Parathyroid adenoma (tissue), 2 donors: ENCODE measurements around the gene DNM3.

Experiments
- H2AFZ ChIP-seq: fragments of 300-600 bp; sonication (generic); one replicate; pipeline ENCODE4 v1.7.0; 2017; ENCODE audit warnings: antibody characterized with exemption, mild to moderate bottlenecking
- H3K27ac ChIP-seq: fragments of 300-600 bp; sonication (generic); one replicate; pipeline ENCODE4 v1.7.0; 2017
- H3K27me3 ChIP-seq: fragments of 300-600 bp; sonication (generic); one replicate; pipeline ENCODE4 v1.7.0; 2017; ENCODE audit warnings: low read length; ENCODE audit not compliant: control insufficient read depth, insufficient read depth
- H3K36me3 ChIP-seq: fragments of 300-600 bp; sonication (generic); one replicate; pipeline ENCODE4 v1.7.0; 2017; ENCODE audit warnings: low read length; ENCODE audit not compliant: control insufficient read depth, insufficient read depth
- H3K4me1 ChIP-seq: fragments of 300-600 bp; sonication (generic); one replicate; pipeline ENCODE4 v1.7.0; 2017; ENCODE audit warnings: control low read depth
- H3K4me2 ChIP-seq: fragments of 300-600 bp; sonication (generic); one replicate; pipeline ENCODE4 v1.7.0; 2017; ENCODE audit warnings: low read length
- H3K4me3 ChIP-seq: fragments of 300-600 bp; sonication (generic); one replicate; pipeline ENCODE4 v1.7.0; 2017; ENCODE audit warnings: low read depth, low read length
- H3K79me2 ChIP-seq: fragments of 300-600 bp; sonication (generic); one replicate; pipeline ENCODE4 v1.7.0; 2017; ENCODE audit warnings: control low read depth
- H3K9ac ChIP-seq: fragments of 300-600 bp; sonication (generic); one replicate; pipeline ENCODE4 v1.7.0; 2017; ENCODE audit warnings: mild to moderate bottlenecking
- H3K9me3 ChIP-seq: fragments of 300-600 bp; sonication (generic); one replicate; pipeline ENCODE4 v1.7.0; 2017; ENCODE audit warnings: low read length; ENCODE audit not compliant: control insufficient read depth
- TF ChIP-seq, protein P1 (sequence below): fragments of 300-600 bp; sonication (generic); IDR thresholded peaks from one replicate; pipeline ENCODE4 v1.7.0; 2017; ENCODE audit warnings: antibody characterized with exemption, mild to moderate bottlenecking
- donor health status: primary hyperparathyroidism.

DNM3 gene

DNA sequence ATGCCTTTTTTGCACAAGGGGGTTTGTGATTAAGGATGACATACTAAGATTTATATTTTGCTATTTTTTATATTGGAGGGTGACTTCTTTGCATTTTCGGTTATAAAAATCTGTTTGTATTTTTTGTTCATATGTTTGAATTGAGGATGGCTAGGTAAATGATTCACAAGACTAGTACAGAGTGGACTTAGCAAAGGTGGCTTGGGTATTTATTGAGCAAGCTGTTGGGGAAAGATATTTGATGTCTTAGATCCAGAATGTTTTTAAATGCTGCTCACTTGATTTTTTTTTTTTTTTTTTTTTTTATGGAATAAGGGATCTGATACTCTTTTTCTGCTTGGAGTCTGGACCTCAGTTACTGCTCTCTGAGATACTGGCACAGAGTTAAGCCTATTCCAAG lies 100.6 kb downstream of the DNM3 start:
- no peak overlapping the region for H3K4me3 ChIP-seq
- no peaks in the 10 kb centered on the region for H3K9me3 ChIP-seq
- TF ChIP-seq, protein P1, sequence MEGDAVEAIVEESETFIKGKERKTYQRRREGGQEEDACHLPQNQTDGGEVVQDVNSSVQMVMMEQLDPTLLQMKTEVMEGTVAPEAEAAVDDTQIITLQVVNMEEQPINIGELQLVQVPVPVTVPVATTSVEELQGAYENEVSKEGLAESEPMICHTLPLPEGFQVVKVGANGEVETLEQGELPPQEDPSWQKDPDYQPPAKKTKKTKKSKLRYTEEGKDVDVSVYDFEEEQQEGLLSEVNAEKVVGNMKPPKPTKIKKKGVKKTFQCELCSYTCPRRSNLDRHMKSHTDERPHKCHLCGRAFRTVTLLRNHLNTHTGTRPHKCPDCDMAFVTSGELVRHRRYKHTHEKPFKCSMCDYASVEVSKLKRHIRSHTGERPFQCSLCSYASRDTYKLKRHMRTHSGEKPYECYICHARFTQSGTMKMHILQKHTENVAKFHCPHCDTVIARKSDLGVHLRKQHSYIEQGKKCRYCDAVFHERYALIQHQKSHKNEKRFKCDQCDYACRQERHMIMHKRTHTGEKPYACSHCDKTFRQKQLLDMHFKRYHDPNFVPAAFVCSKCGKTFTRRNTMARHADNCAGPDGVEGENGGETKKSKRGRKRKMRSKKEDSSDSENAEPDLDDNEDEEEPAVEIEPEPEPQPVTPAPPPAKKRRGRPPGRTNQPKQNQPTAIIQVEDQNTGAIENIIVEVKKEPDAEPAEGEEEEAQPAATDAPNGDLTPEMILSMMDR: no peak
- H3K27me3 ChIP-seq: no peaks in the 10 kb centered on the region
- no peaks in the 10 kb centered on the region for H3K36me3 ChIP-seq
- H3K4me1 ChIP-seq: no peaks in the 10 kb centered on the region
- H3K9ac ChIP-seq: no peak overlapping the region
- no peak overlapping the region for H3K27ac ChIP-seq
- no peak overlapping the region for H3K4me2 ChIP-seq
- H3K79me2 ChIP-seq: no peaks in the 10 kb centered on the region
- no peak overlapping the region for H2AFZ ChIP-seq

DNA sequence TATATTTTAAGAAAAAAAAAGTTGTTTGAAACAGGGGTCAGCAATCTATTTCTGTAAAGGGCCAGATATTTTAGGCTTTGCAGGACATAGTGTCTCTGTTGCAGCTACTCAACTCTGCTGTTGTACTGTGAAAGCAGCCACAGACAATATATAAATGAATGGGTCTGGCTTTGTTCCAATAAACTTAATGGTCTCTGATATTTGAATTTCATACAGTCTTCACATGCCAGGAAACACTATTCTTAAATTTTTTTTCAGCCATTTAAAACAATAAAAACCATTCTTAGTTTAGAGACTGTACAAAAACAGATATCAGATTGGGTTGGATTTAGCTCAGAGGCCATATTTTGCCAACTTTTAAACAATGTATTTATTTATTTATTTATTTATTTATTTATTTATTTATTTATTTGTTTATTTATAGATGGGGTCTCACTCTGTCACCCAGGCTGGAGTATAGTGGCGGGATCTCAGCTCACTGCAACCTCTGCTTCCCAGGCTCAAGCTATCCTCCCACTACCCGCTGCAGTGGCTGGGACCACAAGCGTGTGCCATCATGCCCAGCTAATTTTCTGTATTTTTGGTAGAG lies 102.8 kb downstream of the DNM3 start:
- Histone ChIP-seq H3K4me1 (no peaks in the 10 kb centered on the region), H3K27ac (no peak overlapping the region), H3K79me2 (no peaks in the 10 kb centered on the region), H3K4me3 (no peak overlapping the region), H3K9me3 (no peaks in the 10 kb centered on the region), H3K9ac (no peak overlapping the region), H3K36me3 (no peaks in the 10 kb centered on the region), H3K27me3 (no peaks in the 10 kb centered on the region), H2AFZ (no peak overlapping the region), H3K4me2 (no peak overlapping the region)
- TF ChIP-seq, protein P1: no peak

DNA sequence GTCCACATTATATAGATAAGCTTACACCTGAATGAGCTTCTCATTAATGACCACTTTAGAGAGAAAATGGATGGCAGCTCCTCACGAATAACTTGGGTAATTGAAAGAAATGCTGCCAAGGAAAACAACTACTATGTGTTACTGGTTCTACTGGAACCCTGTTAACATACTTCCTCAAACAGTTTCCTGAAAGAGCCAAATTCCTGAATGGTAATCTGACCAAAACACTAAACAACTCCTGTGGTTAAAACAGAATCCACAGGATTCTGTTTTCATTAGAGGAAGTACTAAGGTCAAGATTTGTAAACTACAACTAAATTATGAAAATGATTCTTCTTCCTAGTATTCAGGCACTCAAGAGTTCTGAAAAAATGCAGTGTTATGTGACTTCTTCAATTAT lies 107.2 kb downstream of the DNM3 start:
- Histone ChIP-seq H3K27ac (no peak overlapping the region), H3K4me2 (no peak overlapping the region), H2AFZ (no peak overlapping the region), H3K36me3 (no peaks in the 10 kb centered on the region), H3K79me2 (no peaks in the 10 kb centered on the region), H3K4me3 (no peak overlapping the region), H3K4me1 (no peaks in the 10 kb centered on the region), H3K9ac (no peak overlapping the region), H3K27me3 (no peaks in the 10 kb centered on the region), H3K9me3 (no peaks in the 10 kb centered on the region)
- TF ChIP-seq, protein P1: no peak

DNA sequence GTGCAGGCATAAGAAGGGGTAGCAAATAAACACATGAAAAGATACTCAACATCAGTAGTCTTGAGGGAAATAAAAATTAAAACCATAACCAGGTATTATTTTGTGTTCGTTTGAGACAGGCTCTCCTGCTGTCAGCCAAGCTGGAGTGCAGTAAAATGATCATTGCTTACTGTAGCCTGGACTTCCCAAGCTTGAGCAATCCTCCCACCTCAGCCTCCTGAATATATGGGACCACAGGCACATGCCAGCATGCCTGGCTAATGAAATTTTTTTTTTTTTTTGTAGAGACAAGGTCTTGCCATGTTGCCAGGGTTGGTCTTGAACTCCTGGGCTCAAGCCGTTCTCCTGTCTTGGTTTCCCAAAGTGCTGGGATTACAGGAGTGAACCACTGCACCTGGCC lies 108.0 kb downstream of the DNM3 start:
- Histone ChIP-seq H3K9me3 (no peaks in the 10 kb centered on the region), H3K27me3 (no peaks in the 10 kb centered on the region), H3K4me3 (no peak overlapping the region), H3K79me2 (no peaks in the 10 kb centered on the region), H3K27ac (no peak overlapping the region), H3K36me3 (no peaks in the 10 kb centered on the region), H3K9ac (no peak overlapping the region), H3K4me2 (no peak overlapping the region), H3K4me1 (no peaks in the 10 kb centered on the region), H2AFZ (no peak overlapping the region)
- TF ChIP-seq, protein P1: no peak

DNA sequence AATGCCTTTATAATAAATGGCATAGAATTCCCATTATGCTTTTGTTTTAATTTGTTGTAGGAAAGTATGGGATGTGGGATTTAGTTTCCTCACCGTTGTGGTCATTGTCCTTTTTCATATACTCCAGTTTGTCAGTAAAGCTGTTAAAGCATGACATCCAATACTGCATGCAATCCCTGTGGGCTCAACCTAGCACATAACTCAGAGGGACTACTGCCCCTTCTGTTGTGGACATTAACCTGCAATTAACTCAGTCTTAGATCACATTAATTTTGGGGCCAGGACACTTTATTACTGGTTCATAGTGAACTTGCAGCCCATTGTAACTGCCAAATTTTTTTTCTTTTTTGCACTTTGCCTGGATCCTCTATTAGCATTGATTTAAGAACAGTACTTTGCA lies 112.5 kb downstream of the DNM3 start:
- no peak overlapping the region for H3K4me3 ChIP-seq
- no peaks in the 10 kb centered on the region for H3K9me3 ChIP-seq
- TF ChIP-seq, protein P1: no peak
- no peak overlapping the region for H3K27ac ChIP-seq
- H3K4me2 ChIP-seq: no peak overlapping the region
- H3K27me3 ChIP-seq: no peaks in the 10 kb centered on the region
- no peak overlapping the region for H2AFZ ChIP-seq
- no peaks in the 10 kb centered on the region for H3K4me1 ChIP-seq
- H3K36me3 ChIP-seq: no peaks in the 10 kb centered on the region
- no peak overlapping the region for H3K9ac ChIP-seq
- no peaks in the 10 kb centered on the region for H3K79me2 ChIP-seq
